HG03108 (cell line): ENCODE results near the gene IRF2BPL.
A peak's percentile ranks its signal among the peaks of the same experiment; 100 is the strongest.

Experiments used
- ATAC-seq: cut with Tn5 transposase; IDR thresholded peaks from one replicate; pipeline ENCODE4 v1.9.1; 2021; ENCODE audit warnings: moderate library complexity; ENCODE audit not compliant: unreplicated experiment

IRF2BPL gene

DNA sequence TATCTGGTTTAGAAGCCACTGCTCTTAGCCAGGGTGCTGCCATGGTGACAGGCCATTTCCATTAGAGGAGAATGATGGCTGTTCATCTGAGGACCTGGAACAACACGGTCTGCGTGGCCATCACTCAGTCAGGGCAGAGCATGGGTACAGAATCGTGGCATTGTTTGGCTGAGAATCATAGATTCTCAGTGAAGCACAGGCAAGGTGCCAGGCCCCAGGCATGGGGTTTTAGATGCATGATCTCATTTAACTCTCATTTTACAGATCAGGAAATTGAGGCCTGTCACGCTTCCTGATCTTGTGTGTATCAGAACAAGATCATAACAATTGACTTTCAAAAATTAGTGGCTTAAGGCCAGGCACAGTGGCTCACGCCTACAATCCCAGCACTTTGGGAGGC lies 26.8 kb upstream of the IRF2BPL start:
- ATAC-seq, result no peak

DNA sequence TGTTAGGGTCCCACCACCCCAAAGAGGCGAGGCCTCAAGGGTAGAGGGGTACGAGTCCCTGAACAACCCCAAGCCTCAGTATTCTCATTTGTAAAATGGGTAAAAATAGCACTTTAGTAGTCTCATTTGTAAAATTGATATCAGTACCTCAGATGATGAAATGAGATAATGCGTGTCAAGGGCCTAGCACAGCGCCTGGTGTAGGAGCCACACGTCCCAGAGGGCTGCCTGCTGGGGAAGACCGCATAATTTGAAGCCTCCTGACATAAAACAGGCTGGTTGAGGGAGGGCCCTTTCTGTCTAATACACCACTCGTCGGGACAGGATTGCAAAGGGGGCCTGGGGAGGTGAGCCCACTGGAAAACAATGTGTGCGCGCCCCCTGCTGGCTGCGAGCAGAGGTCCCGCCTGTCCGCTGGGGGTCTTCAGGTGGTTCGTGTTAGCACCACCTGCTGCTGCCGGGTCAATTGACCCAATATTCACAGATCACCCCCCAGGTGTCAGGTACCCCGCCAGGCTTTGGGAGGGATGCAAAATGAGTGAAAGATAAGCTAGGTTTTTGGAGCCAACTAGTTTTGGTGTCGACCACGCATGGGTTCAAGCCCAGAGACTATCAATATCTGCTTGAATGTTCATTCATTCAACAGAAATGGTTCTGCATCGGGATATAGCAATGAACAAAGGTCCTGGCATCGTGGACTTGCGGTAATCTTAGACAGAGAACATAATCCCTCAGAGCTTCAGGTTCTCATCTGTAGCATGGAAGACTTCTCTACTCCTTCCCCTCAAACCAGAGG lies 24.7 kb upstream of the IRF2BPL start:
- peak; percentile 72 for ATAC-seq

DNA sequence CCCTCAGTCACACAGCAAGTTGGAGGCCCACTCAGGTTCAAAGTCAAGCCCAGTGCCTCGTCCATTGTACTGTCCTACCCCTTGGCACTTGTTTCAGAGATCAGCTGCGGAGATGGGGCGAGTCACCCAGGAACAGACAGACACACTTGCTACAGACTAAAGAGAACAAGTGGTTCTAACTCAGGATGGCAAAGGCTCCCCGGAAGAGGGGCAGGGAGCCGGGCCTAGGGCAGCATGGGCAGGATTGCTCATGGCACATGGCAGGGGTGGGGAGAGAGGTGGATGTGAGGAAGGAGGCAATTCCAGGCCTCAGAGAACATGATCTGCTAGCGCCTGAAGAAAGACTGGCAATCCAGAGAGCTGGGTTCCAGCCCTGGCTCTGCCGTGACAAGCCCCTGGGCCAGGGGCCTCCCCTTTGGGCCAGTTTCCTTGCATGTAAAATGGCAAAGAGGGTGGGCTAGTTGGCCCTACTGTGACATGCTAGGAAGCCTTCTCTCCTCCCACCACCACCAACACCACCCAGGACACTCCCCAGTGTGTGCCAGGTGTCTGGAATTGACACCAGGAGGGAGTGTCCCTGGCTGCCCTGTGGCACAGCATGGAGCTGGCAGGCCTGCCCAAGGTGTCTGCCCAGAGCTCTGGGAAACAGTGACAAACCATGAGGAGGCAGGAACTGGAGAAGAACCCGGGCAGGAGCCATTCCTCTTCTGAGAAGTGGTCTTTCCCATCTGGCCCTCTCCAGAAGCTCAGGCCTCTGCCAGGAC lies 24.0 kb upstream of the IRF2BPL start:
- ATAC-seq, result no peak

DNA sequence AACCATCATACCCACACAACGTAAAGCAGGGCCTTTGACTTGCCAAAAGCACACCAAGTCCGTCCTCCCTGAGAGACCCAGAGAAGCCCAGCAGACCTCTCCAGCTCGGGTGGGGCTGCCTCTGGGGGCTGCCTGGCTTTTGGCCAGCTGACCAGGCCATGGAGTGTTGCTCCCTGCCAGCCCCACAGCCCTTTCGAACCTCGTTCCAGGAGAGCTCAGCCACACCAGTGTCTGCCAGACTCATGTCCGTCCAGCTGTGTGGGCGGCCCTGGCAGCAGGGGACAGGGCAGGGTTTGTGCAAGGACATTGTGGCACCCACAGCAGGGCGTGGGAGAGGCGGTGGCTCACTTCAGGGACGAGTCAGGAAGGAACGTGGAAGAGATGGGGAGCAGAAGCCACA lies 22.6 kb upstream of the IRF2BPL start:
- no peak for ATAC-seq

DNA sequence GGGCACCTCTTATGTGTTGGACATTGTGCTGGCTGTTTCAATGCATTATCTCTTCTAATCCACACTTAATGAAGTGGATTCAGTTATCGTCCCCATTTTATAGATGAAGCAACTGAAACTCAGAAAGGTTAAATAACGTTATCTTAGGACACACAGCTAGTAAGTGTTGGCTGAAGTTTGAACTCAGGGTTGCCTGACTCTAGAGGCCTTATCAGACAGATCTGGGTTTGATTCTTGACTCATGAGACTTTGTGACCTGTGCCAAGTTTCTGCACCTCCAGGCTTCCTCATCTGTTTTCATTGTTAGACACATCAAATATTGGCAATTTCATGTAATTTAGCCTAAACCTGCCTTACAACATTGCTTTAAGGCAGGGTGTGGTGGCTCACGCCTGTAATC lies 18.2 kb upstream of the IRF2BPL start:
- ATAC-seq, result no peak

DNA sequence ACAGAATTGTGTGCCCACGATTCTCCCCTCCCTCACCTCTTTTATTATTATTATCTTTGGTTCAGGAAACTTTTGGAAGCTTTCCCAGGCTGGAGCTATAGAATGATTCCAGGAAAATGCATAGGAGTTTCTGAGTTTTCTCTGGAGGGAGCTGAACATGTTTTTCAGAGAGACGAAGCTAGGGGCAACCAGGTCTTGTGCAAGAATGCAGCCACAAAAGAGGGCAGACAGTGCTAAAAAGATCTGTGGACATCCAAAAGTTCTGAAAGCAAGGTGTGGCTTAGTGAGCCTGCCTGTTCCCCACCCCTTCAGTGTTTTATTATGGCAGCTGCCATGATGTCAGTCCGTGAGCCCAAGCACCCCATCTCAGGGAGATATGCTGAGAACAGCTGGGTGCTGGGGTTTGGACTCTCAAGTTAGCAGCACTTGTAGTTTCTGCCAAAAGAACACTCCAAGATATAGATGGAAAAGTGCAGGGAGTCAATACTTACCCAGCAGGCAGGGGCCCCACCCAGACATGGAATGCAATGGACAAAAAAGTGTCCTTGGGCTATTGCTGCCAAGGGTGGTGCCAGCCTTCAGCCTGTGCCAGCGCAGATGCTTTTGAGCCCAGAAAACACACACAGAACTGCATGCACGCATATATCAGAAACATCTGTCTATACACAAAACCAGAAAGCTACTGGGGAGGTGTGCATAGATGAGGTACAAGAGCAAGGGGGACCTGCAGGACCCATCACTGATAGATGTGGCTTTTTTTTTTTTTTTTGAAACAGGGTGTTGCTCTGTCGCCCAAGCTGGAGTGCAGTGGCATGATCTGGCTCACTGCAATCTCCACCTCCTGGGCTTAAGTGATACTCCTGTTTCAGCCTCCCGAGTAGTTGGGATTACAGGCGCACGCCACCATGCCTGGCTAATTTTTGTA lies 17.0 kb upstream of the IRF2BPL start:
- no peak for ATAC-seq

DNA sequence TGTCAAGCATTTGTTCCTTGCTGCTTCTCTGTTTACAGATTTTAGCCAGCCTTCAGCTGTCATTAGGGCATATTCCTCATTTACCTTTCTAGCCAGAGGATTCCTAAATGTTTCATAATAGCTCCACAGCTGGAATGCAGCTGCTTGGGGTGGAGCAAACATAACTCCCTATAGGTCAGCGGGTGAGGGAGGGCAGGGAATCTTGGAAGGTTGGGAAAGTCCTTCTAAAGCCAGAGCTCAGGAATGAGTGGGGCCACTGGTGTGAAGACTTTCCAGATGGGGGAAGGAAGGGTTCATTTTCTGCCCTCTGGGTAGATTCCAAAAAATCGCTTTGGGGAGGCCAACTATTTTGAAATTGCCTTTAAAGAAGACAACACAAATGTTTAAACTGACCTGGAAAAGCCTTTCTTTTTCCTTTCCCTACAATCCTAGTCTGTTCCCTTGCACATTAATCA lies 16.3 kb upstream of the IRF2BPL start:
- no peak for ATAC-seq

DNA sequence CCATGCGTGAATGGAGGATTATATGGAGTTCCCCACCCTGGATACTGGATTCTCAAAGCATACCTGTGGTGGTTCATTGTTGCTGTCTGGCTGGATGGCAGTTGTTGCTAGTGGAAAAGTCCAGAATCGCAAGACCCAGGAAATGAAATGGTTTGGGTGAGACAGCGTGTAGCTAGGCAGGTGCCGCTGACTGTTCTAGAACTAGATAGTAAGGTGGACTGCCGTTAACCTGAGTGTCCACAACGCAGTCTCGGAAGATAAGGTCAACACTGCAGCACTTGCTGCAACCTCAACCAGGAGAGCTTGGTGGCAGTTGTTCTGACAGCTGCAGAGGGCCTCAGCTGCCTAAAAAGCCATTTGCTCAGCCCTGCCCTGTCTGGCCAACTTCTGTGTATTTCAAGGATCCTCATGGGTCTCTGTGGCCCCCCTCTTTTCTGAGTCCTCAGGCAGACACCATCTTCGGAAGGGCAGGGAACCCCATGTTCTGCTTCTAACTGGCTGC lies 15.5 kb upstream of the IRF2BPL start:
- no peak for ATAC-seq

DNA sequence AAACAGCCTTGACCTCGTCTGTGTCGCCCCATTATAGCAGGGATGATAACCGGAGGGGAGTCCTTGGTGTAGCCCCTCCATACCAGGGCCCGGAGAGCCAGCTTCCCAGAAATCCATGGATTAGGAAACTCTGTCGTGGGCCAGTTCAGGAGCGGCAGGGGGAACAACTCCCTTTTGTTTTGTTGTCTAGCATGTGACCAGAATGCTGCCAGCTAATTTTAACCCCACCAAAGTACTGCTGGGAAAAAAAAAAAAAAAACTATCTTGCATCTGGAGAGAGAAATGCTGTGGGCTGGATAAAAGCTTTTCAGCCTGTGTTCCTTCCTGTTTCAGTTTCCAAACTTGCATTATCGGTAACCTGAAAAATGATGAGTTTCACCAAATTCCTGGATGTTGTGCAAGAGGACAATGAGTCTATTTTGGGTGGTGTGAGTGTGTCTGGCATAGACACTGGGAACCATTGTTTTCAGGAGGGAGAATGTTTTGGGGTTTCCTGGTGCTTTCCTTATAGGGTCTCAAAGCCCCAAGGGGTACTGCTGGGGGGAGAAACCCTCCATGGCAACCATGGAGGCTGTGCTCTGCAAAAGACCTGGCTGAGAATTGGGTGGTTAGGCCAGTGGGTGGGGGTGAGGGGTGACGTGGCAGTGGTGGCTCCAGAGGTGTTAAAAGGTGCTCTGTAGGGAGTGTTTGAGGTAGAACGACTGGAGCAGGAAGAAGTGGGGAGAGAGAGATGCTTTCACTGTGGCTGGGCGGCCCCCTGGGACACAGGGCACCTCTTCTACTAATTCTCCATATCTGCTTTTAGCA lies 14.9 kb upstream of the IRF2BPL start:
- ATAC-seq, result no peak

DNA sequence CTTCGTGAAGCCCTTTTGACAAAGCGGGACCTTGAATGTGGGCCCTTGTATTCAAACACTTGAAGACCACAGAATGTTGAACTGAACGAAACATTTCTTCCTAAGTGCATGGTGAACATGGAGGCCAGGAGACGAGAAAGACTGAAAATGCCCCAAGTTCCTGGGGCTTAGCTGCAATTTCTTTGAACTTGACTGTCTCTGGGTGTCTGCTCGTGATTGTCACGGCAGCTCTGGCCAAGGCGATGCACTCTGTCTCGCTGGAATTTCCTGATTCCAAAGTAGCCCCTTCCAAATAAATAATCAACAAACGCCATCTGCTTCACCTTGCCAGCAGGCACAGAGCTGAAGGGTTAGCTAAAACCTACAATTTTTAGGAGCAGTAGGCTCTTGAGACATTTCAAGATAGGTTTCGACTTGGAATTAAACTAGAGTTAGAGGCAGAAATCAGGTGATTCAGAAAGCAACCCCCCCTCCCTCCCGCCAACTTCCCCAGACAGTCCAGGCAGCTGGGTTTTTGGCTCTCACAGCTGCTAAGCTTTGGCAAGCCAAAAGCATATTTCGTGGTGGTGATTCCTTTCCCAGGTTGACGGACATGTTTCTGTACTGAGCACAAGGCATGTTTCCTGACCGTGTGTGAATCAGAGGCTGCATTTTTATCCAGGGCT lies 13.5 kb upstream of the IRF2BPL start:
- ATAC-seq, result no peak

DNA sequence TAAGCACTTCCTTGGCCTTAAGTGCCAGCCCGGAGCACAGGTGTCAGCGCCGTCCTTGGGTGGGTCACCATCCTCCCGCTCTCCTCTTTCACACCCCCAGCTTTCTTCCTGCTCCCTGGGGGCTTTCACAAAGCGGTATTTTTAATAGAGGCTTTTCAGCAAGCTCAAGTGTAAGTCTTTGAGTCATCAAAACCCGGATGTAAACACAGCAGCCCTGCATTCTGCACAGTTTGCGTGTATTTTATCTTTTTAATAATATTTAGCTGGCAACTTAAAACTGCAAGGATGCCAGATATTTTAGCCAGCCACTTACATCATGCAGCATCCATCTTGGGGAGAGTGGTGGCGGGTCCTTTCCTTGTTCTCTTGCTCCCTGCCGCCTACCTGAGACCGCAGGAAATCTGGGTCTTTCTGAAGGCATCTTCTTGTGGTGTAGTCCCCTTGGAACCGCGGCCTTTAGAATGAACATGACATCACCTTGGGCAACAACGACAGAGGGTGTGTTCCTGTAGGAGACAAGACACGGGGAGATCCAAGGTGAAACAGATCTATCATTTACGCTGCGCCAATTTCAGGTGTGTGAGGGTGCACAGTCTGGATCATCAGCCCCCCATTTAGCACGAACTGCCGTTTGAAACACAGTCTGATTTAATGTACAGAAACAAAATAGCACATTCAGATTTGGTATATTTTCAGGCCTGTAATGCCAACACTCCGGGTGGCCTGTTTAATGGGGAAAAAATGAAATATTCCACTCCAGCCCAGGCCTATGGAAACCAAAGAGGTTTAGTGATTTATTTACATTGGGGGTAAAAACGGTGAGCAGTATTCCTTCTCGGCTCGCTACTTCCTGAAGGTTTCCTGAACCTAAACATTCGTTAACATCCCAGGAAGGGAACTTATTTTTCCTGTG lies 12.5 kb upstream of the IRF2BPL start:
- ATAC-seq, result no peak

DNA sequence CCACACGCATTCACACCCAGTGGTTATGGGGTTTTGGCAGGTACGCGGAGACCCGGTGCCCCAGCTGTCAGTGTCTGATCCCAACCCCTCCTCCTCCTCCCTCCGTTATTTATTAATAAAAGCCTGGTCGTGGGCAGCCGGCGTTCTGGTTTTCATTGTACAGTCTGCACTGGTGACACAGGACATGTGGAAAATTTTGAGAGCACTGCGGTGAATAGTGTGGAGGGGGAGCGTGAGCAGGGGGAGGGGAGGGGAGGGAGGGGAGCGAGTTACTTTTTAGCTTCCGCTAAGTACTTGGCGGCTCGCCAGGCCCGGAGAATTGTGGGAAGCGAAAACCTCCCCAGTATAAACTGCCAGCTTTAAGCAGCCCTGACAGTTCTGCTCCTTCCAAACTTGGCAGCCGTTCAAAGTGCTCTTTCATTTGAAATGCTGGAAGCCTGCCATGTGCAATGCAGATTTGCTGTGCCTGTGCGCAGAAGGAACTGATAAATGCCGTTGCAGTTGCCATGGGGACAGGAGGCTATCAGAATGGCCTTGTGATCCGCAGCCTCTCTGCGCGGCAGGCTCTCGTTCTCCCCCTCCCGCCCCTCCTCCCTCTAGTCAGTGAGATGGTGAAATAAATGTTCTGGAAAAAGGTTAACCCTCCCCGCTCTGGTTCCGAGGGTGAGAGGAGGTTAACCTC lies 11.7 kb upstream of the IRF2BPL start:
- ATAC-seq, result peak; percentile 44

DNA sequence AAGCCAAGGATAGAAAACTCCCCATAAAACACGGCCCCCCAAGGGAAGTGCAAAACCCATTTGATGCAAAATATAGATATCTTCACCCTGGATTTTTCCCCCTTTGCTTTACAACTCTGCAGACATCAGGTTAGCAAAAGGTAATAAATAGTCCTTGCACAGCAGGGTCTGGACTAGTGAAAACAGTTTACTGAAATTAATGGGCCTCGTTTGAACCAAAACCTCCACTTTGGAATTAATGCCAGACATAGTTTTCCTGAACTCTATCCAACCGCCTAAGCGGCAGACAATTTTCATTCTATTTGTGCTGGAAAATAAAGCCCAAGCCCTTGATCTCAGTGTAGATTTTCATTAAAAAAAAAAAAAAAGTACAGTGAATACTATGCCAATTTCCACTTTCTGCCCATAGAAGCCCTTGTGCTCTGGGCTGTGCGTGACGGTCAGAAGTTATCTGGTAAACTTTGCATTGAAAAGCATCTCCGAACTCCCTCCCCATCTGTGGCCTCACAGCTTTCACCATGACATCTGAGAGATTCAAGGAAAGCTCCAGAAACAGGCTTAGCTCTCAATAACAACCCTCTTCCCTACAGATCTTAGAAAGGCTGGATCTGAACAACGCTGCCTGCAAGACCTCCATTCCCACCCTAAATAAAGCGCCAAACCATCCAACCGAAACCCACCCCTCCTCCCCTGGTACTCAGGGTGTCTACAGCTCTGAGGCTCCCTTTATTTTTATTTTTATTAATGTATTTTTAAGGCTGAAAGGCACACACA lies 11.0 kb upstream of the IRF2BPL start:
- no peak for ATAC-seq

DNA sequence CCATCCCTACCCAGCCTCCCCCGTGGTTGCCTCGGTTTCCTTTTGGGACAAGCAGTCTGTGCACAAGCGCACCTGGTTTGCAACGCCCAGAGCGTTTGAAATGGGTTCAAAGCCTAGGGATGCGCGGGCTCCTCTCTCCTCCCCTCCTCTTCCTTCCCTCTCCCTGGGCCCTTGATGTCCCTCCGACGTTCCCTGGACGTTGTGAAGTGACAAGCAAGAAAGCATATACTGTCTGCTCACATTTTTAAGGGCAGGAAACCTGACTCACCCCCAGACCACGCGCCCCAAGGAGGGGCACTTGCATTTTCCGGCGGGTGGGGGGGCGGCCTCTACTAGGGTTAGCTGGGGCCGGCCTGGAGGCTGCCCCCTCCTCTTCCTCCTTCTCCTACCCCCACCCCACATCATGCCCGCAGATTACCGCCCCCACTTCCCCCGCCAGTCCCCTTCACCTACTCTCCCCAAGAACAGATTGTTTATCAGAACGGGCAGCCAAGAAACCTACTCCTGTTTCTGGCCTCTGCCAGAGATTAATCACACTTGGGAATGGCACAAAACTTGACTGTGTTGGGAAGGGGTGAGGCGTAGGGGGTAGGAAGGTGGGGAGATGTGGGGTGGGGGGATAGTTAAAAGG lies 9.5 kb upstream of the IRF2BPL start:
- ATAC-seq, result no peak

DNA sequence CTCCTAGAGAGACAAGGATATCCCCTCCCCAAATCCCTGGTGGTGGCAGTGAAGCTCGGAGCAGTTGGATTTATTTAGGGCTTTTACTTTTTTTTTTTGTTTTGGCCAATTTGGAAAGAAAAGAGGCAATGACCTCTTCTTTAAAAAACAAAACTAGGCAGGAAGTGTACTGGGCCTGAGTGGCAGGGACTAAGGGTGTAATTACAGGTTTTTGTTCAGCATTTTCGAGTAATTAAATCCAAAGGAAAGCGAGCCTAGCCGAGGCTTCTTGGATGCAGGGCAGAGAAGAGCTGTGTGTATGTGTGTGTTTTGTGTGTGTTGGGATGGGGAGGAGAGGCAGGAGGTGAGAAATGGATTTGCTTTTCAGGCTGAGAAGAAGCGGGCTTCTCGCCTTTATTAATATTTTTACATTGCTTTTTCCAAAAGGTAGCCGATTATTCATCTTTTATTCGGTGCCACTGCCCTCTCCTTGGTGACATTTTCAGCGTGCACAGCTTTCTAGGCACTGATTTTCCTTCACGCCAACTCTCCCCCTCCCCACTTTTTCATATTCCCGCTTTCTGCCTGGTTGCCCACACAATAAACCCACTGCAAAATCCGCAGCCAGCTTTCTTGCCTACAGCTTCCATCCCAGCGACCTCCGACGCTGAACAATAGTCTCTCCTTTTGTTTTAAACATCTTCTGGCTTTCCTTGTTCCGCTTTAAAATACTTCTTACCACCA lies 8.9 kb upstream of the IRF2BPL start:
- ATAC-seq, result no peak

DNA sequence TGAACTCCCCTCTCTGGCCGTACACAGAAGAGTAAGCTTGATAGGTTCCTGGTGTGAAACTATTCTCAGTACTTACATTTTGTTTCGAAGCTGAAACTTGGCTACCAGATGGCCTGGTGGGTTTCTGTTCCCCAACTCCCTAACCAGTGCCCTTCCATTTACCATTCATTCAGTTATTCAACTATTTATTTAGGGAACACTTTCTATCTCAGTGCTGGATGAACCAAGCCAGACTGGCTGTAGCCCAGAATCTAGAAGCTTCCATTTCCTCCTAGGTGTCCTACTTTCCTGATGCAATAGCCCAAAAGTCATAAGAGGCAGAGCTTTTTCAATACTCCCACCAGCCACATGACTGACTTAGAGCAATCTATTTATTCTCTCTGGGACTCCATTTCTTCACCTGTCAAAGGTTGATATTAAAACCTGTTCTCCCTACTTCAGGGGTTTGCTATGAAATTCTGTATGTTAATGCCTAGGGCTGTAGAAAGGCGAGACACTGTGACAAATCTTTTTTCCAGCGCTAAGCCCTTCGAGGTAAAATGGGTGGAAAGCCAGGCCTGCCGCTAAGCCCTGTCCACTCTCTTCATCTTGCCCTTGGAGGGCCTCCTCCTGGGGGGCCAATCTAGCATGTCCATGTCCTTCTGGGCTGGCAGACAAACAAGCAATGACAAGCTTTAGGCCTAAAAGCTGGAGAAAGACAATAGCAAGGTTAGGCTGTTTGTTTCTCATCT lies 8.1 kb upstream of the IRF2BPL start:
- ATAC-seq, result no peak
